ENCODE data around the gene TTC39C. TPM values are rescaled to one million over a fixed set of nuclear protein-coding genes. Genes with fewer than 3 reads are reported as not detected.

TTC39C gene
- total RNA-seq, 1 donor = 42.7 TPM

GRCh38 chr18:24049142-24049541 lies 34.6 kb downstream of the TTC39C start:
- Histone ChIP-seq H4K20me1 (ENCODE audit: insufficient read depth, low read length) (peaks cover 30% of the 10 kb centered on the region), H3K9me3 (ENCODE audit: low read depth, low read length) (no peaks in the 10 kb centered on the region), H3K4me2 (ENCODE audit: insufficient read depth, low read length) (no peak overlapping the region), H3K4me3 (ENCODE audit: insufficient read depth, low read length) (no peak overlapping the region), H3K36me3 (ENCODE audit: insufficient read depth, low read length) (no peaks in the 10 kb centered on the region), H3K79me2 (ENCODE audit: insufficient read depth, low read length) (peaks cover 18% of the 10 kb centered on the region), H3K27me3 (ENCODE audit: insufficient read depth, low read length) (no peaks in the 10 kb centered on the region), H2AFZ (ENCODE audit: low read length) (no peak overlapping the region), H3K27ac (ENCODE audit: low read depth, low read length) (no peak overlapping the region), H3K4me1 (ENCODE audit: insufficient read depth, low read length) (peaks cover 29% of the 10 kb centered on the region)
- no peak for DNase-seq (ENCODE audit: insufficient read length, low spot score, missing footprints)
- no peak for TF ChIP-seq CTCF (IDR thresholded peaks at IDR 0.05; ENCODE audit: extremely low read depth, low read depth, low read length)

GRCh38 chr18:24051031-24051947 lies 36.7 kb downstream of the TTC39C start:
- no peak overlapping the region for H3K27ac ChIP-seq (ENCODE audit: low read depth, low read length)
- H3K4me3 ChIP-seq (ENCODE audit: insufficient read depth, low read length) = no peak overlapping the region
- H3K36me3 ChIP-seq (ENCODE audit: insufficient read depth, low read length) = no peaks in the 10 kb centered on the region
- peaks cover 25% of the 10 kb centered on the region for H3K79me2 ChIP-seq (ENCODE audit: insufficient read depth, low read length)
- H3K9me3 ChIP-seq (ENCODE audit: low read depth, low read length) = no peaks in the 10 kb centered on the region
- no peaks in the 10 kb centered on the region for H3K27me3 ChIP-seq (ENCODE audit: insufficient read depth, low read length)
- peak overlapping the region; percentile 37 for H3K4me2 ChIP-seq (ENCODE audit: insufficient read depth, low read length)
- H4K20me1 ChIP-seq (ENCODE audit: insufficient read depth, low read length) = peaks cover 41% of the 10 kb centered on the region
- H3K4me1 ChIP-seq (ENCODE audit: insufficient read depth, low read length) = peaks cover 45% of the 10 kb centered on the region
- peak; percentile 86 for DNase-seq (ENCODE audit: insufficient read length, low spot score, missing footprints)
- no peak for TF ChIP-seq CTCF (IDR thresholded peaks at IDR 0.05; ENCODE audit: extremely low read depth, low read depth, low read length)
- no peak overlapping the region for H2AFZ ChIP-seq (ENCODE audit: low read length)

GRCh38 chr18:24052053-24052452 lies 37.5 kb downstream of the TTC39C start:
- peaks cover 46% of the 10 kb centered on the region for H3K4me1 ChIP-seq (ENCODE audit: insufficient read depth, low read length)
- H4K20me1 ChIP-seq (ENCODE audit: insufficient read depth, low read length) = peaks cover 43% of the 10 kb centered on the region
- no peaks in the 10 kb centered on the region for H3K9me3 ChIP-seq (ENCODE audit: low read depth, low read length)
- H3K79me2 ChIP-seq (ENCODE audit: insufficient read depth, low read length) = peaks cover 25% of the 10 kb centered on the region
- no peaks in the 10 kb centered on the region for H3K27me3 ChIP-seq (ENCODE audit: insufficient read depth, low read length)
- TF ChIP-seq CTCF (IDR thresholded peaks at IDR 0.05; ENCODE audit: extremely low read depth, low read depth, low read length) = no peak
- H3K27ac ChIP-seq (ENCODE audit: low read depth, low read length) = no peak overlapping the region
- no peaks in the 10 kb centered on the region for H3K36me3 ChIP-seq (ENCODE audit: insufficient read depth, low read length)
- DNase-seq (ENCODE audit: insufficient read length, low spot score, missing footprints) = no peak
- H3K4me3 ChIP-seq (ENCODE audit: insufficient read depth, low read length) = no peak overlapping the region
- no peak overlapping the region for H2AFZ ChIP-seq (ENCODE audit: low read length)
- H3K4me2 ChIP-seq (ENCODE audit: insufficient read depth, low read length) = no peak overlapping the region

- no peak overlapping the region for H2AFZ ChIP-seq (ENCODE audit: low read length)
- no peak overlapping the region for H3K27ac ChIP-seq (ENCODE audit: low read depth, low read length)
- H3K27me3 ChIP-seq (ENCODE audit: insufficient read depth, low read length) = no peaks in the 10 kb centered on the region
- H3K4me2 ChIP-seq (ENCODE audit: insufficient read depth, low read length) = no peak overlapping the region
- no peak overlapping the region for H3K4me3 ChIP-seq (ENCODE audit: insufficient read depth, low read length)
- peaks cover 34% of the 10 kb centered on the region for H3K79me2 ChIP-seq (ENCODE audit: insufficient read depth, low read length)
- no peak for DNase-seq (ENCODE audit: insufficient read length, low spot score, missing footprints)
- H3K36me3 ChIP-seq (ENCODE audit: insufficient read depth, low read length) = no peaks in the 10 kb centered on the region
- TF ChIP-seq CTCF (IDR thresholded peaks at IDR 0.05; ENCODE audit: extremely low read depth, low read depth, low read length) = no peak
- peaks cover 53% of the 10 kb centered on the region for H4K20me1 ChIP-seq (ENCODE audit: insufficient read depth, low read length)
- no peaks in the 10 kb centered on the region for H3K9me3 ChIP-seq (ENCODE audit: low read depth, low read length)
- H3K4me1 ChIP-seq (ENCODE audit: insufficient read depth, low read length) = peaks cover 46% of the 10 kb centered on the region
Measured at GRCh38 chr18:24053211-24053610, 38.7 kb downstream of the TTC39C start.

Data from osteoblast (primary cell).